ENCODE data around the gene C1orf141. TPM values are rescaled to one million over a fixed set of nuclear protein-coding genes. Genes with fewer than 3 reads are reported as not detected.
A peak's percentile ranks its signal among the peaks of the same experiment; 100 is the strongest.

Gene C1orf141
- polyA plus RNA-seq, 3 donors = not detected

GRCh38 chr1:67060811-67061218, 74.0 kb downstream of the C1orf141 start:
- Mint-ChIP-seq H3K27me3 (ENCODE audit: low read depth in 3 of 3) (peaks cover 0 to 4% (median 4%) of the 10 kb centered on the region in 3 donors), H3K4me3 (no peak overlapping the region), H3K4me1 (peaks cover 2% of the 10 kb centered on the region), H3K36me3 (no peaks in the 10 kb centered on the region), H3K27ac (no peak overlapping the region), H3K9me3 (peaks cover 0 to 2% (median 0%) of the 10 kb centered on the region in 7 donors)
- no peak overlapping the region for H3K4me2 ChIP-seq (replicated peaks; ENCODE audit: extremely low read depth, low read length, poor library complexity, severe bottlenecking)
- H3K9me3 ChIP-seq (replicated peaks in 1 of 2; ENCODE audit: control insufficient read depth in 1 of 2, insufficient read depth in 1 of 2, low read length in 2 of 2) = no peaks in the 10 kb centered on the region
- no peak overlapping the region for H3K27ac ChIP-seq (ENCODE audit: low read depth in 1 of 2, low read length in 2 of 2)
- H3K36me3 ChIP-seq (replicated peaks in 1 of 2; ENCODE audit: control insufficient read depth in 1 of 2, insufficient read depth in 2 of 2, low read length in 2 of 2) = no peaks in the 10 kb centered on the region
- no peaks in the 10 kb centered on the region for H3K27me3 ChIP-seq (ENCODE audit: control insufficient read depth in 2 of 2, insufficient read depth in 2 of 2, low read length in 2 of 2)
- intact Hi-C loops (cut with micrococcal nuclease) = no loop called here
- H2AFZ ChIP-seq (ENCODE audit: insufficient read depth, low read depth, low read length, poor library complexity, severe bottlenecking) = no peak overlapping the region
- no peak overlapping the region for H3K4me3 ChIP-seq (replicated peaks in 1 of 3; ENCODE audit: low read depth in 2 of 3, low read length in 3 of 3)
- no peaks in the 10 kb centered on the region for H3K4me1 ChIP-seq (ENCODE audit: control insufficient read depth in 1 of 2, insufficient read depth in 2 of 2, low read length in 2 of 2)
- H4K20me1 ChIP-seq (ENCODE audit: insufficient read depth, low read length) = no peaks in the 10 kb centered on the region
- DNase-seq = peak in 1 of 3 donors; percentile 3
- H3K9ac ChIP-seq (ENCODE audit: insufficient read depth, low read length, poor library complexity, severe bottlenecking) = no peak overlapping the region
- WGBS (ENCODE audit: insufficient coverage) = 100% methylated on average over 2 of the region's 2 CpGs
- TF ChIP-seq CTCF (IDR thresholded peaks at IDR 0.05) = no peak
- no peaks in the 10 kb centered on the region for H3K79me2 ChIP-seq (ENCODE audit: insufficient read depth, low read length)

- Mint-ChIP-seq H3K4me1 (peaks cover 8% of the 10 kb centered on the region), H3K4me3 (no peak overlapping the region), H3K27ac (no peak overlapping the region), H3K27me3 (ENCODE audit: low read depth in 3 of 3) (peaks cover 2 to 4% (median 4%) of the 10 kb centered on the region in 3 donors), H3K9me3 (no peaks in the 10 kb centered on the region), H3K36me3 (no peaks in the 10 kb centered on the region)
- H4K20me1 ChIP-seq (ENCODE audit: insufficient read depth, low read length) = no peaks in the 10 kb centered on the region
- H3K79me2 ChIP-seq (ENCODE audit: insufficient read depth, low read length) = no peaks in the 10 kb centered on the region
- H3K9me3 ChIP-seq (replicated peaks in 1 of 2; ENCODE audit: control insufficient read depth in 1 of 2, insufficient read depth in 1 of 2, low read length in 2 of 2) = no peaks in the 10 kb centered on the region
- 92% methylated on average over 1 of the region's 1 CpG for WGBS (ENCODE audit: insufficient coverage)
- no peaks in the 10 kb centered on the region for H3K36me3 ChIP-seq (replicated peaks in 1 of 2; ENCODE audit: control insufficient read depth in 1 of 2, insufficient read depth in 2 of 2, low read length in 2 of 2)
- no peaks in the 10 kb centered on the region for H3K27me3 ChIP-seq (ENCODE audit: control insufficient read depth in 2 of 2, insufficient read depth in 2 of 2, low read length in 2 of 2)
- H2AFZ ChIP-seq (ENCODE audit: insufficient read depth, low read depth, low read length, poor library complexity, severe bottlenecking) = no peak overlapping the region
- no peak overlapping the region for H3K27ac ChIP-seq (ENCODE audit: low read depth in 1 of 2, low read length in 2 of 2)
- no peak for DNase-seq
- H3K9ac ChIP-seq (ENCODE audit: insufficient read depth, low read length, poor library complexity, severe bottlenecking) = no peak overlapping the region
- intact Hi-C loops (cut with micrococcal nuclease) = no loop called here
- H3K4me3 ChIP-seq (replicated peaks in 1 of 3; ENCODE audit: low read depth in 2 of 3, low read length in 3 of 3) = no peak overlapping the region
- no peak for TF ChIP-seq CTCF (IDR thresholded peaks at IDR 0.05)
- H3K4me1 ChIP-seq (ENCODE audit: control insufficient read depth in 1 of 2, insufficient read depth in 2 of 2, low read length in 2 of 2) = peaks cover 2 to 4% of the 10 kb centered on the region in 2 donors
- no peak overlapping the region for H3K4me2 ChIP-seq (replicated peaks; ENCODE audit: extremely low read depth, low read length, poor library complexity, severe bottlenecking)
These were observed 75.4 kb downstream of the C1orf141 start for GRCh38 chr1:67059346-67059745.
